CD8-positive, alpha-beta memory T cell (primary cell): Measurements from ENCODE around the gene VWCE. TPM values are rescaled to one million over a fixed set of nuclear protein-coding genes. Genes with fewer than 3 reads are reported as not detected.
A peak's percentile ranks its signal among the peaks of the same experiment; 100 is the strongest.

ENCODE experiments used
- CTCF ChIA-PET: fragments of 350-600 bp; sonication (Branson Sonifier 250); formaldehyde crosslinking; loops from one replicate; lab custom pipeline; 2021; ENCODE audit warnings: antibody characterized with exemption; lab: Charles Lee
- POLR2A ChIA-PET: fragments of 350-600 bp; sonication (Branson Sonifier 250); formaldehyde crosslinking; loops from one replicate; lab custom pipeline; 2021; ENCODE audit warnings: antibody characterized with exemption; lab: Charles Lee
- DNase-seq, 5 donors: peaks; one replicate each; pipeline versions ENCODE4 v3.0.0 to v3.0.0-alpha.2; 2020 to 2022; ENCODE audit warnings: mixed read lengths in 1 of 5
- H3K27ac ChIP-seq: one replicate; pipeline ENCODE4 v1.7.0; 2013; ENCODE audit warnings: low read depth, mild to moderate bottlenecking, low read length, moderate library complexity
- H3K27me3 ChIP-seq: 2 replicates; pipeline ENCODE4 v1.7.0; 2013; ENCODE audit warnings: low read length, mild to moderate bottlenecking; ENCODE audit not compliant: insufficient read depth, poor library complexity, severe bottlenecking
- H3K36me3 ChIP-seq: 2 replicates; pipeline ENCODE4 v1.7.0; 2013; ENCODE audit warnings: mild to moderate bottlenecking, low read length, moderate library complexity; ENCODE audit not compliant: insufficient read depth
- H3K4me1 ChIP-seq: 2 replicates; pipeline ENCODE4 v1.7.0; 2013; ENCODE audit warnings: mild to moderate bottlenecking, low read length, moderate library complexity; ENCODE audit not compliant: insufficient read depth
- H3K4me3 ChIP-seq: 2 replicates; pipeline ENCODE4 v1.7.0; 2013; ENCODE audit warnings: mild to moderate bottlenecking, low read length
- H3K9me3 ChIP-seq: 2 replicates; pipeline ENCODE4 v1.7.0; 2013; ENCODE audit warnings: mild to moderate bottlenecking, low read length
- H3K27ac Mint-ChIP-seq, 8 donors: one replicate each; pipeline ENCODE4 v1.8.0; 2020 to 2021; ENCODE audit warnings: mixed read lengths in 8 of 8, mild to moderate bottlenecking in 6 of 8, inconsistent platforms in 3 of 8, moderate library complexity in 3 of 8
- H3K27me3 Mint-ChIP-seq, 2 donors: one replicate each; pipeline ENCODE4 v1.8.0; 2020 to 2021; ENCODE audit warnings: mixed read lengths in 2 of 2, mild to moderate bottlenecking in 1 of 2, moderate library complexity in 1 of 2
- H3K36me3 Mint-ChIP-seq, 3 donors: one replicate each; pipeline ENCODE4 v1.8.0; 2020 to 2021; ENCODE audit warnings: mixed read lengths in 3 of 3, inconsistent platforms in 1 of 3, mild to moderate bottlenecking in 1 of 3
- H3K4me1 Mint-ChIP-seq, 3 donors: one replicate each; pipeline ENCODE4 v1.8.0; 2020 to 2021; ENCODE audit warnings: mixed read lengths in 3 of 3, inconsistent platforms in 1 of 3, mild to moderate bottlenecking in 1 of 3
- H3K4me3 Mint-ChIP-seq, 7 donors: one replicate each; pipeline ENCODE4 v1.8.0; 2020 to 2021; ENCODE audit warnings: mixed read lengths in 7 of 7, mild to moderate bottlenecking in 6 of 7, moderate library complexity in 4 of 7, inconsistent platforms in 2 of 7
- H3K9me3 Mint-ChIP-seq, 5 donors: one replicate each; pipeline ENCODE4 v1.8.0; 2020 to 2022; ENCODE audit warnings: mixed read lengths in 5 of 5, mild to moderate bottlenecking in 3 of 5, moderate library complexity in 2 of 5, inconsistent platforms in 1 of 5
- polyA plus RNA-seq: library from polyadenylated mRNA; unstranded; fragments of 300-500 nt; fragmentation: Illumina TruSeq; gene quantifications from one replicate; pipeline ENCODE4 v1.2.3, GENCODE V29; 2021
- total RNA-seq, 2 experiments: library from RNA; stranded (reverse); gene quantifications; one replicate each; pipeline ENCODE4 v1.2.3, GENCODE V29; 2021

VWCE gene
- total and polyA plus RNA-seq, 3 experiments from 2014 or later = 11.3 to 12.4 TPM; not detected in 1

- no peaks in the 10 kb centered on the region for H3K9me3 Mint-ChIP-seq
- peaks cover 39% of the 10 kb centered on the region for H3K4me1 ChIP-seq
- H3K9me3 ChIP-seq = no peaks in the 10 kb centered on the region
- H3K36me3 Mint-ChIP-seq = peaks cover 0 to 44% (median 12%) of the 10 kb centered on the region in 3 donors
- peak overlapping the region; percentile 96 to 100 (median 98) for H3K27ac Mint-ChIP-seq
- DNase-seq = peak in 1 of 5 donors; percentile 6
- ChIA-PET CTCF (interaction anchor here (0.8 to 4.7 kb wide), 12 partner anchors 9 to 183 kb away, joined by 3 to 78 read pairs (median 4); partner anchors contain the start of genes CPSF7, CYB561A3, SDHAF2 and TMEM138), POLR2A (interaction anchor here (0.6 to 4.2 kb wide), 7 partner anchors 18 to 107 kb away, joined by 3 to 42 read pairs (median 8); partner anchors contain the start of genes CPSF7, CYB561A3, SDHAF2 and TMEM138)
- peaks cover 47 to 66% (median 54%) of the 10 kb centered on the region in 3 donors for H3K4me1 Mint-ChIP-seq
- H3K27me3 Mint-ChIP-seq = peaks cover 0 to 3% of the 10 kb centered on the region in 2 donors
- peak overlapping the region; percentile 91 for H3K4me3 ChIP-seq
- H3K27ac ChIP-seq = peak overlapping the region; percentile 94
- H3K27me3 ChIP-seq = no peaks in the 10 kb centered on the region
- H3K36me3 ChIP-seq = peaks cover 10% of the 10 kb centered on the region
- peak overlapping the region; percentile 92 to 98 (median 95) for H3K4me3 Mint-ChIP-seq
Measured at GRCh38 chr11:61333550-61334433, 38.7 kb upstream of the VWCE start.

DNA sequence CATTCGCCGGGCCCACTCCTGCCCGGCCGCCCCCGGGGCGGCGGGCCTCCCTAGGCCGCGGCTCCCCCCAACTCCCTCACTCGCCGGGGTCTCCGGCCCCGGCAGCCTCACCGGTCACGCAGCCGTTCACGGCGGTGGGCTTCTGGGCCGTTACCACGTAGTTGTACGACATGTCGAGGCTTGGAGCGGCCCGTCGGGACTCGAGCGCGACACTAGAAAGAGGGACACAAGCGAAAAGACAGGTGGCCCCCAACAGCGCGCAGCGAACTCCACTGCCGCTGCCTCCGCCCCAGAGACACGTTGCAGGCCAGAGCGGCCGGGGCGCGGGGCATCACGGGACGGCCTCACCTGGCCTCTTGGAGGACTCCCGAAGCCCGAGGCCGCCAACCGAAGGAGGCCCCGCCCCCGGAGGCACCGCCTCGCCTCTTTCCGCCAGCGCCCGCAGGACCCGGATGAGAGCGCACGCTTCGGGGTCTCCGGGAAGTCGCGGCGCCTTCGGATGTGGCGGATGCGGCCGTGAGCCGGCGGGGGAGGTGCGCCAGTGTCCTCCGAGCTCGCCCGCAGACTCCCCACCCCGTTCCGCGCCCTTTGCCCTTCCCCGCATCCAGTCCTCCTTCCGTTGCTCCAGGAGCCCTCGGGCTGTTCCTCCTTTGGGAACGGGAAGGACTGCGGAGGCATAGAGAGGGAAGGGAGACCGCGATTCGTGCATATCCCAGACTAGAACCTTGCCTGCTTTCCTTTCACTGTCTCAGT lies 37.9 kb upstream of the VWCE start, which contains the start of the genes DDB1 and TKFC:
Gene DDB1, minus strand, starts transcription at position 309 of the 753 bp plus-strand sequence. Its CDS starts 137 bp downstream, at position 172.
Gene TKFC, plus strand, starts transcription at position 432 of the 753 bp plus-strand sequence. CDS start 1,501 bp downstream, outside the sequence.
- H3K4me1 Mint-ChIP-seq = peaks cover 53 to 71% (median 58%) of the 10 kb centered on the region in 3 donors

DNA sequence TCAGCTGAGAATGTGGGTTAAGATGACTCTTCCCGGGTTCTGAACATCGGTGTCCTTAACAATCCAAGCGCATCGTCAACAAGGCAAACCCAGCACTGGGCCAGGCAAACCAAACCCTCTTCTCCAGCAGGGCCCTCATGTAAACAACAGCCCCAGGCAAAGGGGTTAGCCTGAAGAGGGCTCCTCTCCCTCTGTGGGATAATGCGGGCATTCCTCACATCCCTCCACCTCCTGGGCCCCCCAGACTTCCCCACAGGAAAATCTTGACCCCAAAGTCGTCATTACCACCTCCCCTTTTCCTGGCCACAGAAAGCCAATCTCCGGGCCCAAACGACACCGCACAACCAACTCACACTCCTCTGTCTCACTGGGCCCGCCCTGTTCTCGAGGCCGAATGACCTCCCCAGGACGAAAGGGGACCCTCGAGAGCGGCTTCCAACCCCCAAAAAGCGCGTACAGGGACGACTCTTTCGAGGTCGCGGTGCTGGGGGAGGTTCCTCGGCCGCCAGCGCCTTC lies 37.2 kb upstream of the VWCE start:
- ChIA-PET POLR2A (interaction anchor here (1.3 kb wide), 1 partner anchor 30 kb away, joined by 8 read pairs; the partner anchor contains the start of genes CYB561A3 and TMEM138), CTCF (interaction anchor here (0.9 to 3.6 kb wide), 3 partner anchors 53 to 97 kb away, joined by 3 to 17 read pairs (median 5); partner anchors contain the start of genes CPSF7, SDHAF2 and TMEM216)
- peaks cover 0 to 51% (median 17%) of the 10 kb centered on the region in 3 donors for H3K36me3 Mint-ChIP-seq
- no peaks in the 10 kb centered on the region for H3K9me3 ChIP-seq
- H3K4me3 ChIP-seq = peak overlapping the region; percentile 91
- DNase-seq = peak in 1 of 5 donors; percentile 5
- peak overlapping the region; percentile 84 to 99 (median 96) for H3K27ac Mint-ChIP-seq
- H3K36me3 ChIP-seq = peaks cover 16% of the 10 kb centered on the region
- no peaks in the 10 kb centered on the region for H3K9me3 Mint-ChIP-seq
- H3K4me3 Mint-ChIP-seq = peak overlapping the region; percentile 92 to 98 (median 95)
- peak overlapping the region; percentile 94 for H3K27ac ChIP-seq
- H3K27me3 Mint-ChIP-seq = peaks cover 0 to 3% of the 10 kb centered on the region in 2 donors
- peaks cover 57 to 77% (median 65%) of the 10 kb centered on the region in 3 donors for H3K4me1 Mint-ChIP-seq
- no peaks in the 10 kb centered on the region for H3K27me3 ChIP-seq
- peaks cover 39% of the 10 kb centered on the region for H3K4me1 ChIP-seq

More for the DNA sequence above, 37.9 kb upstream of the VWCE start, which contains the start of the genes DDB1 and TKFC:
- peak; percentile 96 to 99 (median 97) for DNase-seq
- Histone ChIP-seq H3K27ac (peak within 1 kb of the TSS; percentile 94), H3K4me3 (peak within 1 kb of the TSS; percentile 91), H3K9me3 (no peaks in the 10 kb centered on the region), H3K27me3 (no peaks in the 10 kb centered on the region), H3K4me1 (peaks cover 39% of the 10 kb centered on the region), H3K36me3 (peaks cover 10% of the 10 kb centered on the region)
- Mint-ChIP-seq H3K27me3 (peaks cover 0 to 3% of the 10 kb centered on the region in 2 donors), H3K36me3 (peaks cover 0 to 45% (median 15%) of the 10 kb centered on the region in 3 donors), H3K4me3 (peak within 1 kb of the TSS; percentile 92 to 98 (median 95)), H3K9me3 (no peaks in the 10 kb centered on the region), H3K27ac (peak within 1 kb of the TSS; percentile 96 to 100 (median 98))
- ChIA-PET POLR2A (interaction anchor here (0.6 to 4.2 kb wide), 7 partner anchors 18 to 102 kb away, joined by 3 to 42 read pairs (median 8); partner anchors contain the start of genes CPSF7, CYB561A3, SDHAF2 and TMEM138), CTCF (interaction anchor here (0.8 to 4.7 kb wide), 9 partner anchors 8 to 102 kb away, joined by 3 to 78 read pairs (median 6); partner anchors contain the start of genes CPSF7, CYB561A3, SDHAF2 and TMEM138)

GRCh38 chr11:61331651-61332050 lies 36.5 kb upstream of the VWCE start:
- H3K27me3 ChIP-seq = no peaks in the 10 kb centered on the region
- CTCF ChIA-PET = interaction anchor here (0.9 to 3.6 kb wide), 3 partner anchors 54 to 98 kb away, joined by 3 to 17 read pairs (median 5); partner anchors contain the start of genes CPSF7, SDHAF2 and TMEM216
- H3K36me3 ChIP-seq = peaks cover 23% of the 10 kb centered on the region
- Mint-ChIP-seq H3K4me1 (peaks cover 55 to 74% (median 65%) of the 10 kb centered on the region in 3 donors), H3K27me3 (peaks cover 0 to 3% of the 10 kb centered on the region in 2 donors), H3K9me3 (no peaks in the 10 kb centered on the region), H3K36me3 (peaks cover 0 to 57% (median 17%) of the 10 kb centered on the region in 3 donors), H3K27ac (peak overlapping the region; percentile 84 to 99 (median 96)), H3K4me3 (peak overlapping the region; percentile 92 to 98 (median 95))
- H3K4me1 ChIP-seq = peaks cover 39% of the 10 kb centered on the region
- H3K27ac ChIP-seq = peak overlapping the region; percentile 94
- H3K9me3 ChIP-seq = no peaks in the 10 kb centered on the region
- H3K4me3 ChIP-seq = peak overlapping the region; percentile 91
- no peak for DNase-seq
- POLR2A ChIA-PET = interaction anchor here (1.3 kb wide), 1 partner anchor 30 kb away, joined by 8 read pairs; the partner anchor contains the start of genes CYB561A3 and TMEM138

DNA sequence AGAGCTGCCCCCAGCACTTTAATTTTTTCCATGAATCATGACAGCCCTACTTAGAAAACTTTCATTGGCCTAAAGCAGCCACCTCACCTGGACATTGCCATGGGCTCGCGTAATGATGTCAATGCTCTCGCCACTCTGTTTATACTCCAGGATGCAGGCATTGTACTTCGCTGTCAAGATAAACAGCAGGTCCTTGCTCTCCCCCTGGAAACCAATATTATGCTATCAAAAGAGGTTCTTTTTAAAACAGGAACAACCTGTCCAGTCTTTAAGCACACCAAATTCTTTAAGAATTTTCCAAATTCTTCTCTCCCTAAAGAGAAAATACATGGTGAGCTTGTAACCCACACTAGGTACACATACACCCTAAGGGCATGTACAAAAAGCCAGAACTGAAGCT lies 34.8 kb upstream of the VWCE start:
- H3K27me3 ChIP-seq = no peaks in the 10 kb centered on the region
- peaks cover 31% of the 10 kb centered on the region for H3K4me1 ChIP-seq
- no peak for DNase-seq
- H3K4me3 ChIP-seq = no peak overlapping the region
- no peaks in the 10 kb centered on the region for H3K9me3 ChIP-seq
- H3K36me3 ChIP-seq = peaks cover 40% of the 10 kb centered on the region
- peaks cover 0 to 3% of the 10 kb centered on the region in 2 donors for H3K27me3 Mint-ChIP-seq
- H3K27ac ChIP-seq = no peak overlapping the region
- peaks cover 0 to 74% (median 21%) of the 10 kb centered on the region in 3 donors for H3K36me3 Mint-ChIP-seq
- peaks cover 51 to 69% (median 61%) of the 10 kb centered on the region in 3 donors for H3K4me1 Mint-ChIP-seq
- POLR2A ChIA-PET = no interaction called here
- peak overlapping the region in 3 of 8 donors; percentile 17 to 96 (median 20) for H3K27ac Mint-ChIP-seq
- H3K4me3 Mint-ChIP-seq = peak overlapping the region in 3 of 7 donors; percentile 15 to 35 (median 31)
- CTCF ChIA-PET = interaction anchor here (3.6 kb wide), 1 partner anchor 55 kb away, joined by 17 read pairs; no protein-coding TSS in a partner anchor
- H3K9me3 Mint-ChIP-seq = no peaks in the 10 kb centered on the region

DNA sequence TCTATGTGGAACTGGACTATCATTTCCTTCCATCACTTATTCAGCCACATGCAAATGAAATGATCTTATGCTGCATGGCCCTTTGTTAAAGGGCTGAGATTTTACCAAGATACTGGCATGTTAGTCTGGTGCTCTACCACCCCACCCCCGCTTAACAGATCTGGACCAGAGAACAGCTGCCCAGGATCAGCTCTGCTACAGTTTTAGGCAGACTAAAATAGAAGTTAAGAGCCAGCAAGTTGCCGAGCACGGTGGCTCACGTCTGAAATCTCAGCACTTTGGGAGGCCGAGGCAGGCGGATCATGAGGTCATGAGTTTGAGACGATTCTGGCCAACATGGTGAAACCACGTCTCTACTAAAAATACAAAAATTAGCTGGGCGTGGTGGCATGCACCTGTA lies 33.2 kb upstream of the VWCE start:
- H3K4me1 Mint-ChIP-seq = peaks cover 46 to 58% (median 57%) of the 10 kb centered on the region in 3 donors
- H3K27ac Mint-ChIP-seq = peak overlapping the region in 3 of 8 donors; percentile 2 to 61 (median 43)
- no peaks in the 10 kb centered on the region for H3K9me3 Mint-ChIP-seq
- Histone ChIP-seq H3K27ac (no peak overlapping the region), H3K36me3 (peaks cover 52% of the 10 kb centered on the region), H3K9me3 (no peaks in the 10 kb centered on the region), H3K4me3 (no peak overlapping the region), H3K4me1 (peaks cover 21% of the 10 kb centered on the region), H3K27me3 (no peaks in the 10 kb centered on the region)
- peak overlapping the region in 1 of 7 donors; percentile 71 for H3K4me3 Mint-ChIP-seq
- peaks cover 0 to under 1% of the 10 kb centered on the region in 2 donors for H3K27me3 Mint-ChIP-seq
- CTCF ChIA-PET = interaction anchor here (1.9 kb wide), 1 partner anchor 8 kb away, joined by 5 read pairs; no protein-coding TSS in a partner anchor
- peaks cover 10 to 85% (median 28%) of the 10 kb centered on the region in 3 donors for H3K36me3 Mint-ChIP-seq
- POLR2A ChIA-PET = no interaction called here
- DNase-seq = no peak
